Subcutaneous abdominal adipose tissue (tissue), 5 donors: Measurements from ENCODE around the gene PHKA2.

Experiments
- H3K27ac ChIP-seq: one replicate; pipeline ENCODE4 v1.7.0; 2013; ENCODE audit warnings: low read depth, mild to moderate bottlenecking, inconsistent platforms, low read length, moderate library complexity
- H3K27me3 ChIP-seq, 5 donors: one replicate each; pipeline ENCODE4 v1.7.0; 2013; ENCODE audit warnings: low read length in 5 of 5, inconsistent platforms in 1 of 5; ENCODE audit not compliant: control insufficient read depth in 5 of 5, insufficient read depth in 4 of 5
- H3K36me3 ChIP-seq, 5 donors: one replicate each; pipeline ENCODE4 v1.7.0; 2013; ENCODE audit warnings: low read length in 5 of 5; ENCODE audit not compliant: control insufficient read depth in 5 of 5, insufficient read depth in 5 of 5
- H3K4me1 ChIP-seq, 5 donors: one replicate each; pipeline ENCODE4 v1.7.0; 2013; ENCODE audit warnings: low read length in 5 of 5, mild to moderate bottlenecking in 3 of 5, moderate library complexity in 1 of 5; ENCODE audit not compliant: control insufficient read depth in 5 of 5, insufficient read depth in 5 of 5
- H3K4me3 ChIP-seq, 5 donors: one replicate each; pipeline ENCODE4 v1.7.0; 2013; ENCODE audit warnings: low read length in 5 of 5, low read depth in 1 of 5
- H3K9ac ChIP-seq, 5 donors: one replicate each; pipeline ENCODE4 v1.7.0; 2013; ENCODE audit warnings: low read length in 5 of 5, mild to moderate bottlenecking in 4 of 5, moderate library complexity in 3 of 5
- H3K9me3 ChIP-seq, 5 donors: one replicate each; pipeline ENCODE4 v1.7.0; 2013; ENCODE audit warnings: low read length in 5 of 5; ENCODE audit not compliant: control insufficient read depth in 5 of 5
- donor health status: healthy.
- donor health status: healthy.
- donor health status: healthy.
- donor health status: healthy.
- donor health status: healthy.

Gene PHKA2

DNA sequence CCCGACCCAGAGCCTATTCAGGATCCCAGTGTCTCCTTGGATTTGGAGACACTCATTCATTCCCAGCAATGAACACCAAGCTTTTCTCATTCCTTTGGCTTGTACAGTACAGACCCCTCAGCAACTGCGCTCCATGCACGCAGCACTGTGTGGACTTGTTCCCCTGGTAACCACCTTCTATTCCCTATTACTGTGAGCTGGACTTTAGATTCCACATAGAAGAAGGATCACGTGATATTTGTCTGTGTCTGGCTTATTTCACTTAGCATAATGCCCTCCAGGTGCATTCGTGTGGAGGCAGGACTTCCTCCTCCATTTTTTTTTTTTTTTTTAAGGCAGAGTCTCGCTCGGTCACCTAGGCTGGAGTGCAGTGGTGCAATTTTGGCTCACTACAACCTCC lies 106.4 kb downstream of the PHKA2 start:
- H3K36me3 ChIP-seq: no peaks in the 10 kb centered on the region
- H3K9me3 ChIP-seq: peaks cover 0 to 7% (median 3%) of the 10 kb centered on the region in 5 donors
- no peak overlapping the region for H3K27ac ChIP-seq
- peaks cover 7 to 35% (median 17%) of the 10 kb centered on the region in 5 donors for H3K27me3 ChIP-seq
- H3K4me1 ChIP-seq: peaks cover 0 to 3% (median 0%) of the 10 kb centered on the region in 5 donors
- H3K4me3 ChIP-seq: no peak overlapping the region
- no peak overlapping the region for H3K9ac ChIP-seq

DNA sequence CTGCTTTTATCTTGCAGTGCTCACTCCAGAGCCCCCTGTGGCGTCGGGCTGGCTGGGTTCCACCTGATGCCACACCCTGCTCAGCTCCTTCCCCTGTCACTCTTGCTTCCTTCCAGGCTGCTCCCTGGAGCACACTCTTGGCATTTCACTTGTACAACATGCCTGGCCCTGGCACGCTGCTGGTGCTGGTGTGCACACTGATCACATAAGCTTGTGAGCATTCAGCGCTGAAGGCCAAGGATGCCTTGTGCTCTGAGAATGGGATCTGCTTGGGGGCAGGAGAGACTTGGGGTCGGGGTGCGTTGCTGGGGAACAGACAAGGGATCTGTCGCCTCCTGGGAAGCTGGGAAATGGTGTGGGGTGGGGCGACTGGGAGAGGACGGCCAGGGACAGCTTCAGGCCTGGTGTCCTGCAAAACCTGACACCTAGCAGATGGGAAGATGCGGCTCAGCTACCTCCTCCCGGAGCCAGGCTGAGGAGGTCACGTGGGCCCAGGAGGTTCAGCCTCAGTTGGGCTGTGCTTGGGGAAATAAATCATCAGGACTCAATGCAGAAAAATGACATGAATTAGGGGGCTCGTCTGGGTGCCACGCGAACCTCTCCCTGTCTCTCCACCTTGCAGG lies 108.5 kb downstream of the PHKA2 start:
- Histone ChIP-seq H3K4me1 (peaks cover 0 to 14% (median 6%) of the 10 kb centered on the region in 5 donors), H3K4me3 (no peak overlapping the region), H3K9me3 (peaks cover 0 to 2% (median 0%) of the 10 kb centered on the region in 5 donors), H3K36me3 (no peaks in the 10 kb centered on the region), H3K9ac (no peak overlapping the region), H3K27ac (no peak overlapping the region), H3K27me3 (peaks cover 11 to 40% (median 21%) of the 10 kb centered on the region in 5 donors)

DNA sequence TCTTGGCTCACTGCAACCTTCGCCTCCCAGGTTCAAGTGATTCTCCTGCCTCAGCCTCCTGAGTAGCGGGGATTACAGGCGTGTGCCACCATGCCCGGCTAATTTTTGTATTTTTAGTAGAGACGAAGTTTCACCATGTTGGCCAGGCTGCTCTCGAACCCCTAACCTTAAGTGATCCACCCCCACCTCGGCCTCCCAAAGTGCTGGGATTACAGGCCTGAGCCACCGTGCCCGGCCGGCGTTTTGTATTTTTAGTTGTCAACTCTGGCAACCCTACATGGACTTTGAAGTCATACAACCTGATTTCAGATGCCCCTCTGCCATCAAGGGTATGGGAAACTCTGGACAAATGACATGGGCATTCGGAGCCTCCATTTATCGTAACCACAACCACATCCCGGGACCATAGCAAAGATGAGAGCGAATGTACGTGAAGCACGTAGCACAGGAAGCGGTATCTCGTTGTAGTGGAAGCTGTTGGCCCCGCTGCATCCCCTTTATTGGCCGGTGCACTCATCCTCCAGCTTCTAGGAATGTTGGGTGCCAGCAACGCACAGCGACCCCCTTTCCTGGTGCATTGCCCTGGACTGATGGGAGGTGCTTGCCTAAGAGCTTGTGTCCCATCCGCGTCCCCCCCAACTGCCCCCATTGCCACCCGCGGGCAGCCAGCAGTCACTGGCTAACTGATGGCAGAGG lies 109.2 kb downstream of the PHKA2 start:
- H3K9ac ChIP-seq: no peak overlapping the region
- peaks cover 0 to 14% (median 6%) of the 10 kb centered on the region in 5 donors for H3K4me1 ChIP-seq
- no peaks in the 10 kb centered on the region for H3K36me3 ChIP-seq
- peaks cover 11 to 40% (median 21%) of the 10 kb centered on the region in 5 donors for H3K27me3 ChIP-seq
- H3K27ac ChIP-seq: no peak overlapping the region
- H3K9me3 ChIP-seq: peaks cover 0 to 2% (median 0%) of the 10 kb centered on the region in 5 donors
- H3K4me3 ChIP-seq: no peak overlapping the region

DNA sequence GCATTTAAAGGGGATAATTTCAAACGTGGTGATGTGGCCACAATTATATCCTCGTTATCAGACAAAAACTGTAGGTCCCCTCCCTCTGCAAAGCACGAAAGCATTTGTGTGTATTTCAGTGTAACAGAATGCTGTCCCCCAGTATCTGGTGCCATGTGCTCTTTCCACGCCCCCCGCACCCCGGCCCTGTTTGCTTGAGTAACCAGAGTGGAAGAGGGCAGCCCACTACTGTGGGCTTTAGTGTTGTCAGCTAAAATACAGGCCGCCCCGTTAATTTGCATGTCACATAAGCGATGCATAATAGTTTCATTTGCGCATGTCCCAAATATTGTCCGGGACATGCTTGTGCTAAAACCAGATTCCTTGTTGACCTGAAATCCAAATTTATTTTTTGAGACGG lies 110.1 kb downstream of the PHKA2 start:
- Histone ChIP-seq H3K9me3 (peaks cover 0 to 2% (median 0%) of the 10 kb centered on the region in 5 donors), H3K27ac (no peak overlapping the region), H3K36me3 (no peaks in the 10 kb centered on the region), H3K4me1 (peaks cover 0 to 14% (median 6%) of the 10 kb centered on the region in 5 donors), H3K9ac (no peak overlapping the region), H3K27me3 (peaks cover 11 to 37% (median 17%) of the 10 kb centered on the region in 5 donors), H3K4me3 (no peak overlapping the region)

DNA sequence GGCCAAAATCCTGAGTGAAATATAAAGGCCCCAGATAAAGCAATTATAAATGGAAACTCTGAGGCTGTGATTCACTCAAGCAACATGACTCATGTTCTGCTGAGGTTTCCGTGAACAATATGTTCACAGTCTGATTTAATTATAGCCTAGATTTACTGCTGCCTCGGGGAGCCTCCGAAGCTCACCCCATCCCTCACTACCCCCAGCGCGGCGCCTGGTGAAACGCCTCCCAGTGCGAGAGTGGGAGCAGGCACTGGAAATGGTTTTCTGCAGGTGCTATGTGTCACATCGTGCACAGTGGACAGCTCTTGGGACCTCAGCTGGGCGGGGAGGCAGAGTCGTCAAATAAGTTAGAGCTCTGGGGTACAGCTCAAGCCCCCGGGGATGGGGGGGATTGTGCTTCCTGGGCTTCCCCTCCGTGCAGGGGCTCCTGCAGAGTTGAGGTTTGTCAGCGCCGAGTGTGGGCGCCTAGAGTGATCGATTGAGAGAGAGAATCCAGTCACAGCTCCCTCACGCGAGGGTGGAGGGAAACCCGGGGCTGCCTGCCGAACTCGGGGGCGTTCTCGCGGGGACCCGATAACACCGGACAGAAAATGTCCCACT lies 110.6 kb downstream of the PHKA2 start:
- Histone ChIP-seq H3K9me3 (no peaks in the 10 kb centered on the region), H3K4me3 (no peak overlapping the region), H3K4me1 (peaks cover 0 to 14% (median 6%) of the 10 kb centered on the region in 5 donors), H3K36me3 (no peaks in the 10 kb centered on the region), H3K27me3 (peaks cover 11 to 32% (median 12%) of the 10 kb centered on the region in 5 donors), H3K27ac (no peak overlapping the region), H3K9ac (no peak overlapping the region)

DNA sequence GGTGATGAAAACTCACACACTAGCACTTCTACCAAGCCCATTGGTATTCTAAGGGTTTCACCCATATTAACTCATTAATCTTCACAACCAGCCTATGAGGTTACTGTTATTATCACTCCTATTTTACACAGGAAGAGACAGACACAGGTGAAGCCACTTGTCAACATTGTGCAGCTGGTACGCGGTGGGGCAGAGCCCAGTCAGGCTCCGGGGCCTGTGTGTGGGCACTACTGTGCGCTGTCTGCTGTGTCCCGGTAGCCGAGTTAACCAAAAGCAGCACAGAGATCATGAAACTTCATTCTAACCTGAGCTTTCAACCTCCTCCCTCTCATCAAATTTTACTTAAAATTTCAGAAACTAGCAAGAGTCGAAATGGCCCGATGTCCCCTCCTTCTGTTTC lies 111.3 kb downstream of the PHKA2 start:
- no peak overlapping the region for H3K27ac ChIP-seq
- no peaks in the 10 kb centered on the region for H3K36me3 ChIP-seq
- peaks cover 8 to 29% (median 12%) of the 10 kb centered on the region in 5 donors for H3K27me3 ChIP-seq
- peaks cover 0 to 14% (median 6%) of the 10 kb centered on the region in 5 donors for H3K4me1 ChIP-seq
- H3K9me3 ChIP-seq: no peaks in the 10 kb centered on the region
- H3K4me3 ChIP-seq: no peak overlapping the region
- H3K9ac ChIP-seq: no peak overlapping the region

DNA sequence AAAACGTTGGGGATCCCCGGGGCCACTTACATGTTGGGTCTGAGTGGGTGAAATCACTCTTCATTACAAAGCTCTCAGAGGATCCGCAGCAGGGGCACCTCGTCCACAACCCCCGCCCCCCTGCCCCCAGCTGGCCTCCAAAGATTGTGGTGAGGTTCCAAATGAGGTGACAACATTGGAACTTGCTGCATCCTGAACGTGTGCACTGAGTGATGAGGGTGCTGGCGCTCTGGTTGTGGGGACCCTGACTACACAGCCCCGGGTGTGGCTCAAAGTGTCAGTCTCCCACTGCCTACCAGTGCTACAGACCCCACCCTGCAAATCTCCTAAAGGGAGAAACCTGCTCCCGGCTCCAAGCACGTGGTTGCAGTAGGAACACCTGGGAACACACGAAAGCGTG lies 111.9 kb downstream of the PHKA2 start:
- Histone ChIP-seq H3K4me1 (peaks cover 0 to 14% (median 6%) of the 10 kb centered on the region in 5 donors), H3K4me3 (no peak overlapping the region), H3K9ac (no peak overlapping the region), H3K27ac (no peak overlapping the region), H3K9me3 (no peaks in the 10 kb centered on the region), H3K36me3 (no peaks in the 10 kb centered on the region), H3K27me3 (peaks cover 4 to 26% (median 8%) of the 10 kb centered on the region in 5 donors)

DNA sequence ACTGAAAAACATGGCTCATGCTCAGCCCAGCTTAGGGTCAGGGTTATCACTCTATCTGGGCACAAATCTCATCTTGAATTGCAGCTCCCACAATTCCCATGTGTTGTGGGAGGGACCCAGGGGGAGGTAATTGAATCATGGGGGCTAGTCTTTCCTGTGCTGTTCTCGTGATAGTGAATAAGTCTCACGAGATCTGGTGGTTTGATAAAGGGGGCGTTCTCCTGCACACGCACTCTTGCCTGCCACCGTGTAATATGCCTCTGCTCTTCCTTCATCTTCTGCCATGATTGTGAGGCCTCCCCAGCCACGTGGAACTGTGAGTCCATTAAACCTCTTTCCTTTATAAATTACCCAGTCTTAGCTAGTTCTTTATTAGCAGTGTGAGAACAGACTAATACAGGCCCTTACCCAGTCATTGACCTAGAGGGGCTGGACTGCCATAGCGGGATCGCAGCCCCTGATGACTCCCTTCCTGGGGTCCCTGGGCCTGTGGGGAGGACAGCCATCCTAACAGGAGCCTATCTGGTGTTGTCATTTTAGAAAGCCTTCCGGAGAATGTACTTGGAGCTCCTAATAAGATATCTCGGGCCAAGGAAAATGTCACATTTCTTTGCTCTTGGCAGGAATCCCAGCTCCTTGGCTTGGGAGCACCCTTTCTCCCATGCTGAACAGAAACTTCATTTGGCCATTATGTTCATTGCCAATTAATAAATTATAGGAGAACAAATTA lies 112.6 kb downstream of the PHKA2 start:
- Histone ChIP-seq H3K27me3 (peaks cover 4 to 24% (median 8%) of the 10 kb centered on the region in 5 donors), H3K4me1 (peaks cover 0 to 14% (median 6%) of the 10 kb centered on the region in 5 donors), H3K9ac (no peak overlapping the region), H3K9me3 (no peaks in the 10 kb centered on the region), H3K36me3 (no peaks in the 10 kb centered on the region), H3K4me3 (no peak overlapping the region), H3K27ac (no peak overlapping the region)

DNA sequence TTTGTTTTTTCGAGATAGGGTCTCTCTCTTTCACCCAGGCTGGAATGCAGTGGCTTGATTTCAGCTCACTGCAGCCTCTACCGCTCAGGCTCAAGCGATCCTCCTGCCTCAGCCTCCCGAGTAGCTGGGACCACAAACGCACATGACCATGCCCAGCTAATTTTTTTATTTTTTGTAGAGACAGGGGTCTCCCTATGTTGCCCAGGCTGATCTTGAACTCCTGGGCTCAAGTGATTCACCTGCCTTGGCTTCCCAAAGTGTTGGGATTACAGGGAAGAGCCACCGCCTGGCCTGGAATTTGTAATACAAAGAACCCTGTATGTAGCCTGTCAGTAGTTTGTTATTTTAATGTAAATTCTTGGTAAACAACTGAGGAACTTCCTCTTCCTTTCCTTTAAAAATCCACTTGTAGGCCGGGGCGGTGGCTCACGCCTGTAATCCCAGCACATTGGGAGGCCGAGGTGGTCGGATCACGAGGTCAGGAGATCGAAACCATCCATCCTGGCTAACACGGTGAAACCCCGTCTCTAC lies 119.5 kb downstream of the PHKA2 start:
- no peak overlapping the region for H3K9ac ChIP-seq
- H3K4me1 ChIP-seq: no peaks in the 10 kb centered on the region
- no peaks in the 10 kb centered on the region for H3K36me3 ChIP-seq
- no peak overlapping the region for H3K27ac ChIP-seq
- no peaks in the 10 kb centered on the region for H3K9me3 ChIP-seq
- no peak overlapping the region for H3K4me3 ChIP-seq
- peaks cover 0 to 3% (median 0%) of the 10 kb centered on the region in 5 donors for H3K27me3 ChIP-seq
